HG03103 (cell line): ENCODE measurements around the gene MEF2B.
A peak's percentile ranks its signal among the peaks of the same experiment; 100 is the strongest.

Experiments used
- ATAC-seq: cut with Tn5 transposase; IDR thresholded peaks from one replicate; pipeline ENCODE4 v1.9.1; 2021; ENCODE audit warnings: low read depth; ENCODE audit not compliant: unreplicated experiment

Gene MEF2B

GRCh38 chr19:19170053-19170872, at the start of gene MEF2B:
TSS of gene MEF2B (minus strand) at chr19:19170263. CDS start at chr19:19150735, 19,528 bp downstream.
- ATAC-seq, result peak; percentile 89

GRCh38 chr19:19218911-19219310, 48.8 kb upstream of the MEF2B start:
- no peak for ATAC-seq

GRCh38 chr19:19217099-19217498, 47.0 kb upstream of the MEF2B start:
- ATAC-seq, result no peak

GRCh38 chr19:19215792-19216191, 45.7 kb upstream of the MEF2B start:
- no peak for ATAC-seq

GRCh38 chr19:19214892-19215291, 44.8 kb upstream of the MEF2B start:
- ATAC-seq, result no peak

- no peak for ATAC-seq
These were observed 44.1 kb upstream of the MEF2B start for GRCh38 chr19:19214159-19214490.

- no peak for ATAC-seq
These were observed 43.5 kb upstream of the MEF2B start for GRCh38 chr19:19213426-19214158.

GRCh38 chr19:19212916-19213315, 42.9 kb upstream of the MEF2B start:
- ATAC-seq, result no peak

- no peak for ATAC-seq
These were observed 41.7 kb upstream of the MEF2B start, which contains the start of gene NCAN for GRCh38 chr19:19211499-19212420. TSS of gene NCAN (plus strand) at chr19:19211958. CDS start at chr19:19216954, 4,996 bp downstream.

- ATAC-seq, result no peak
These were observed 39.3 kb upstream of the MEF2B start for GRCh38 chr19:19209372-19209771.

- ATAC-seq, result no peak
These were observed 37.8 kb upstream of the MEF2B start for GRCh38 chr19:19207637-19208572.

- no peak for ATAC-seq
These were observed 36.9 kb upstream of the MEF2B start for GRCh38 chr19:19206938-19207337.

GRCh38 chr19:19205416-19206410, 35.6 kb upstream of the MEF2B start:
- ATAC-seq, result no peak

GRCh38 chr19:19204181-19204580, 34.1 kb upstream of the MEF2B start:
- ATAC-seq, result no peak

- ATAC-seq, result peak; percentile 73
These were observed 33.2 kb upstream of the MEF2B start, which contains the start of gene NR2C2AP for GRCh38 chr19:19203012-19203856. TSS of gene NR2C2AP (minus strand) at chr19:19203414. CDS start at chr19:19203060, 354 bp downstream.

- ATAC-seq, result no peak
These were observed 32.6 kb upstream of the MEF2B start for GRCh38 chr19:19202707-19203011.

- no peak for ATAC-seq
These were observed 31.9 kb upstream of the MEF2B start for GRCh38 chr19:19201697-19202630.
